Stimulated activated naive CD4-positive, alpha-beta T cell (primary cell): Measurements from ENCODE around the gene PEX6.
A peak's percentile ranks its signal among the peaks of the same experiment; 100 is the strongest.

Experiments used
- DNase-seq, 6 experiments: peaks; one replicate each; lab custom pipeline; 2025; lab: John Stamatoyannopoulos, UW

Gene PEX6

DNA sequence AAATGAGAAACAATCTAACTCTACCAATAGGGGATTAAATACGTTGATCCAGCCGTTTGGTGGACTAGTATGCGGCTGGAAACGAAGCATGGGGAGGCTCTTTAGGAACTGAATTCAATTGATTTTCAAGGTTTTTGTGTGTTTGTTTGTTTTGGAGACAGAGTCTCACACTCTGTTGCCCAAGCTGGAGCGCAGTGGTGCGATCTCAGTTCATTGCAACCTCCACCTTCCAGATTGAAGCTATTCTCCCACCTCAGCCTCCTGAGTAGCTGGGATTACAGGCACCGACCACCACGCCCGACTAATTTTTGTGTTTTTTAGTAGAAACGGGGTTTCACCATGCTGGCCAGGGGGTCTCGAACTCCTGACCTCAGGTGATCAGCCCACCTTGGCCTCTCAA, 42.6 kb downstream of the PEX6 start:
- no peak for DNase-seq

DNA sequence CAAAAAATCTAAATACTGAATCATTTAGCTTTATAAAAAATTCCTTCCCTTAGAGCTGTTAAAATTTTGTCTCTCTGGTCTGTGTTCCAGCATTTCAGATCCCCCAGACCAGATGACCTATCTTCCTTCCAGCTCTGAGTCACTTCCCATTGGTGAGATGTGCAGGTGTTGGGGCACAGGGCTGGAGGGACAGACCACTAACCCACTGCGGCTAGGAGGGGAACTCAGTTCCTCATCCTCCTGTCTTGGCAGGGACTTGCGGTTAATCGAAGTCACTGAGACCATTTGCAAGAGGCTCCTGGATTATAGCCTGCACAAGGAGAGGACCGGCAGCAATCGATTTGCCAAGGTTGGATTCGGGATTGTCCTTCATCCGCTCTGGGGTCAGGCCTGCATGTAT, 43.7 kb downstream of the PEX6 start:
- no peak for DNase-seq

DNA sequence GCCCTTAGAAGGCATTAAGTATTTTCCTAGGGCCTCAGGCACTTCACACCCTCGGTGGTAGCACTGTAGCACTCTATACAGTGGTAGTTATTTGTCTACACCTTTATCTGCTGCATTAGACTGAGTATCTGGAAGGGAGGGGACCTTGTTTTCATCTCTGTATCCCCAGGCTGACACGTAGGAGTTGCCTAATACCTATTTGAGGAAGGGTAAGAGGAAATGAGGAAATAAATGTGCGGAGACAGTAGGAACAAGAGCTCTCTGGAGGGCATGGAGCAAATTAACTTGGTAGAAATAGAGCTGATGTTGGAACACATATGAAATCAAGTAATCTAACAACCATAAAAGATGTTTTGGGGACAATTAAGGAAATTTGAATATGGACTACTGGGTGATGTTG, 45.8 kb downstream of the PEX6 start:
- DNase-seq = no peak

DNA sequence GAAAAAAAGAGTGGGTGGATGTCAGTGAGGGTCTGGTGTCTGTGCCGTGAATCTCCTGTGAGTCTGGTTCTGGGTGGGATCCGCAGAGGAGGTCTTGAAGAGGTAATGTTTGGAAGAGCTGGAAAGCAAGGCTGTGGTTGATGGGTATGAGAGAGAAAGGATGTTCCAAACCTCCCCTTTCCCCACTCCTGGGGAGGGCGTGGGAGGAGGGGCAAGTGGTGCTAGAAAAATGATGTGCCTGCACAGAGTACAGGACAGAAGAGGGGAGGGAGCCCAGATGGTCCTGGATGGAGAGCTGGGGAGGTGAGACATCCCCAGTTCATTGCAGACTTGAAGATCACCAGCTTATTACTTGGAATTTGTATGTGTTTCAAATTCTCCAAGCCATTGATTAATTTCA, 46.6 kb downstream of the PEX6 start:
- no peak for DNase-seq

DNA sequence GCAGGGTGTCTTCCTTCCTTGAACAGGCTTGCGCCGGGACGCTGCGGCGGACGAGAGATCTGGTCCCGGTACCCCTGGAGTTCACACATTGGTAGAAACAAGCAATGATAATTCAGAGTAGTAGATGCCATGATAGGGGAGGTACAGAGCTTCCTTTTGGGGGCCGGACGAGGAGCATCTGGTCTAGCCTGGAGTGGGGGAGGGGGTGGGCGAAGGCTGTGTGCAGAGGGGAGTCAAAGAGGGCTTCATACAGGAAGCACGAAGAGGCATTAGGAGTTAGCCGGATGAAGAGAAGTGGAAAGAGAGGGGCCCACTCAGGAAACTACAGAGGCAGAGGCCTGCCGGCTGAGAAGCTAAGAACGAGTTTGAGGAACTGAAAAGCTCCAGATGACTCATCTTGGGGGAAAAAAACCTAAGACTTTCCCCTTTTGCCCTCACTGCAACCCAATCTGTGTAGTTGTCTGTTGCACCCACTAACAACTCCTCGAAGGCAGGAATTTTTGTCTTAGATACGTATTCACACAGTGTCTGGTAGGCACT, 49.1 kb downstream of the PEX6 start:
- peak in 3 of 6 experiments; percentile 48 to 64 (median 55) for DNase-seq

DNA sequence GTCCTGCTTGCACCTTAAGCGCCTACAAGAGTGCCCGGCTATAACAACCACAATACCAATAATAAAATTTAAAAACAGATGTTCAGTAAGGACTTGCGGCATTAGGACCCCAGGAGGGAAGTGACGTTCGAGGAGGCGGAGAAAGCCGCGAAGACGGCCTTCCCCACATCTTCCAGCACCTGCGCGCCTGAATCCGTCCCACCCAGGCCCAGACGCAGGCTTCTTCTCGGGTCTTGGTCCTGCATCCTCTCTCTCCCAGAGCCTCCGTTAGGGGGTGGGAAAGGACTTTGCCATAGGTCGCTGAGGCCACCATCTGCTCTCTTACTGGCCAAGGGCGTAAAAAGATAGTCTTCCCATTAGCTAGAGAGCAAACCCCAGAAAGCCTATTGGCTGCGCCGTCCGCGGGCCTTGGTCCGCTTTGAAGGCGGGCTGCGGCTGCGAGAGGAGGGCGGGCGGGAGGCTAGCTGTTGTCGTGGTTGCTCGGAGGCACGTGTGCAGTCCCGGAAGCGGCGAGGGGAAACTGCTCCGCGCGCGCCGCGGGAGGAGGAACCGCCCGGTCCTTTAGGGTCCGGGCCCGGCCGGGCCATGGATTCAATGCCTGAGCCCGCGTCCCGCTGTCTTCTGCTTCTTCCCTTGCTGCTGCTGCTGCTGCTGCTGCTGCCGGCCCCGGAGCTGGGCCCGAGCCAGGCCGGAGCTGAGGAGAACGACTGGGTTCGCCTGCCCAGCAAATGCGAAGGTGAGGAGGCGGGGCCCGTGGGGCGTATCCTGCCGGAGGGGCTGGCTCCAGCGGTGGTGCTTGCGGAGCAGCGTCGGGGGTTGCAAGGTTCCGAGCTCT, 49.8 kb downstream of the PEX6 start, which contains the start of gene CNPY3:
CNPY3 (plus strand) TSS at position 495 of the 835 bp plus-strand sequence; CDS start at position 586, 91 bp downstream.
- peak; percentile 88 to 96 (median 93) for DNase-seq

DNA sequence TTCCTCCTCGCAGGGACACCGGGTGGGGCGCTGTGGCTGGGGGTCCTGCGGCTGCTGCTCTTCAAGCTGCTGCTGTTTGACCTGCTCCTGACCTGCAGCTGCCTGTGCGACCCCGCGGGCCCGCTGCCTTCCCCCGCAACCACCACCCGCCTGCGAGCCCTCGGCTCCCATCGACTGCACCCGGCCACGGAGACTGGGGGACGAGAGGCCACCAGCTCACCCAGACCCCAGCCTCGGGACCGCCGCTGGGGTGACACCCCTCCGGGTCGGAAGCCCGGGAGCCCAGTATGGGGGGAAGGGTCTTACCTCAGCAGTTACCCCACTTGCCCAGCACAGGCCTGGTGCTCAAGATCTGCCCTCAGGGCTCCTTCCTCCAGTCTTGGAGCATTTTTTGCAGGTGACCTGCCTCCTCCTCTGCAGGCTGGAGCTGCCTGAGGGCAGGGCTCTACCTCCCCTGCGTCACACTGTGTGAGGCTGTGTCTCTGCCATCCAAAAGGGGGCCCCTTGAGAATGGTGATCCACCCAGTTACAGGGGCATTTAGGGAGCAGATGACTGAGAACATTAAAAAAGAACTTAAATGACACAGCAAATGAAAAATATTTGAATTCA, 53.6 kb downstream of the PEX6 start:
- no peak for DNase-seq

DNA sequence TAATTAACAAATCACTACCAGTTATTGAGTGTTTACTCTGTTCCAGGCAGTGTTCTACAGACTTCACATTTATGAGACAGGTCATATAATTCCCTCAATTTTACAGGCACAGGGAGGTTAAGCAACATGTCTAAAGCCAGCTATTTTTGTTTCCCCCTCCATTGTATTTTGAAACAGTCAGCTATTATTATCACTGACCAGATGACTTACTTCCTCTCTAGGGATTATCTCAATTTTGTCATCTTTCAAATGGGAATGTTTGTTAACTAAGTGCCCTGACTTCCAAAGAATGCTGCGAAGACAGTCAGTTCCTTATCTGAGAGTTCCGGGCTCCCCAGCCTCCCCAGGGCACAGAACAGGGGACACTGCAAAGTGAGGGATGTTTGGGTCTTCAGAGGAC, 55.3 kb downstream of the PEX6 start:
- DNase-seq = no peak

DNA sequence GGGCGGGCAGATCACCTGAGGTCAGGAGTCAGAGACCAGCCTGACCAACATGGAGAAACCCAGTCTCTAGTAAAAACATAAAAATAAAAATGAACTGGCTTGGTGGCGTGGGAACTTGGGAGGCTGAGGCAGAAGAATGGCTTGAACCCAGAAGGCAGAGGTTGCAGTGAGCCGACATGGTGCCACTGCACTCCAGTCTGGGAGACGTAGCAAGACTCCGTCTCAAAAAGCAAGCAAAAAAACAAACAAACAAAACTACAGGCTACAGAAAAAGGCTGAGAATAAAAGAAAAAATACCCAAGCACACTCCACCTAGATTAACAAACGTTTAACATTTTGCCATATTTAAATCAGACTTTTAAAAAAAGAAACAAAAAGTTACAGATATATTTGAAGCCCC, 57.2 kb downstream of the PEX6 start:
- no peak for DNase-seq

DNA sequence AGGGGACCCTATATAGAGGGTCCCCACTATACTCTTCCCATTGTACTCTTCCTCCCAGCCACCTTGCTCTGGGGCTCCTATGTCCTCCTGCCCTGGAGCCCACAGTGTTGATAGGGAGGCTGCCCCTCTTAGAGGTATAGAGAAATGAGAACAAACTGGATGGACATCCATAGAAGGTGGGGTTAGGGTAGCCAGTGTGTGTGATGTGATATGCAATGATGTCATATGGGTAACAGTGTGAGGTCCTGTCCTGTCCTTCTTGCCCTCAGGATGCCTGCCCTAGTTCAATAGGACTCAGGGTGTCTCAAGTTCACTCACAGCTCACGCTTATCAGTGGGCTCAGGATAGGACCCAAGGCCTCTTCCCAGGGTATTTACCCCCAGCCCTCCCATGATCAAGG, 62.7 kb downstream of the PEX6 start:
- no peak for DNase-seq

DNA sequence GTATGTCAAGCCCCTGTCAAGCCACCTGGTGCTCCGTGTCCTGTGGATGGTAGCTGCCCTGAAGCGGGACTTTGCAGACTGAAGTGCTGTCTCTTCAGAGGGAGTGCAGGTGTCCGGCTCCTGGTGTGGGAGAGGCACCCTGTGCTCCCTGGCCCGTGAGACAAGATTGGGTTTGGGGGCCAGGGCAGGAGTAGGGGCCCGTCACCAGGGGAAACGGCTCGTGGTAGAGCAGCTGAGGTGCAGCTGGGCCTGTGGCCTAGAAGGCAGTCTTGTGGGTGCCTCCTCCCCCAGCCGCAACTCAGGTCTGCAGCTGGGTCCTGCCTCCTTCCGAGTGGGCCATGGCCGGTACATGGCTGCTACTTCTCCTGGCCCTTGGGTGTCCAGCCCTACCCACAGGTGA, 63.2 kb downstream of the PEX6 start, which contains the start of gene PTCRA:
PTCRA (plus strand) TSS at position 322 of the 400 bp plus-strand sequence; CDS start at position 339, 17 bp downstream.
- DNase-seq = no peak

DNA sequence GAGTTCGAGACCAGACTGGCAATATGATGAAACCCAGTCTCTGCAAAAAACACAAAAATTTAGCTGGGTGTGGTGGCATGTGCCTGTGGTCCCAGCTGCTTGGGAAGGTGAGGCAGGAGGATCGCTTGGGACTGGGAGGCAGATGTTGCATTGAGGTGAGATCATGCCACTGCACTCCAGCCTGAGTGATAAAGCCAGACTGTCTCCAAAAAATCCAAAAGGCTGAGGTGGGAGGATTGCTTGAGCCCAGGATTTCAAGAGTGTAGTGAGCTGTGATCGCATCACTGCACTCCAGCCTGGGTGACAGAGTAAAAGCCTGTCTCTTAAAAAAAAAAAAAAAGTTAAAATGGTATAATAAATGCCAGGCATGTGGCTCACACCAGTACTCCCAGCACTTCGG, 64.4 kb downstream of the PEX6 start:
- no peak for DNase-seq
